GM12874 (cell line): ENCODE measurements around the gene IGFBPL1.

Experiments used
- TF ChIP-seq, protein P1 (sequence below): IDR thresholded peaks from 2 replicates; pipeline ENCODE4 v1.5.1; 2011; ENCODE audit warnings: low read depth, mild to moderate bottlenecking, control low read depth, low read length, moderate library complexity; ENCODE audit not compliant: insufficient read depth

Gene IGFBPL1

DNA sequence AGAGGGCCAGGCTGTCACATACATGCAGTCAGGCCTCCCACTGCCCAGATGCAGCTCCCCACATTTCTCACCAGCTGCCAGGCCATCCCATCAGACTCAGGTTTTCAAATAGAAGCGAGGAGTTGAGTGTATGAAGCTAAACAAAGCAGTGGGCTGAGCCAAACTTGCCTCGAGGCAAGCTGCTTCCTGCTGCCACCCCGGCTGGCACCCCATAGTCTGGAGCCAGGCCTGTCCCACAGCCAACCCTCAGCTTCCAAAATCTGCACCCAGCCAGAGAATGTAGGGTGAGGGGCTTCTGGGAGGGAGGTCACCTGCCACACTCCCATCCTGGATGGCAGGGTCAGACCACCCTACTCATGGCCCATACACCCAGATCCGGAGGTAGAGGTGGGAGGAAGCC, 54.1 kb downstream of the IGFBPL1 start:
- TF ChIP-seq, protein P1, sequence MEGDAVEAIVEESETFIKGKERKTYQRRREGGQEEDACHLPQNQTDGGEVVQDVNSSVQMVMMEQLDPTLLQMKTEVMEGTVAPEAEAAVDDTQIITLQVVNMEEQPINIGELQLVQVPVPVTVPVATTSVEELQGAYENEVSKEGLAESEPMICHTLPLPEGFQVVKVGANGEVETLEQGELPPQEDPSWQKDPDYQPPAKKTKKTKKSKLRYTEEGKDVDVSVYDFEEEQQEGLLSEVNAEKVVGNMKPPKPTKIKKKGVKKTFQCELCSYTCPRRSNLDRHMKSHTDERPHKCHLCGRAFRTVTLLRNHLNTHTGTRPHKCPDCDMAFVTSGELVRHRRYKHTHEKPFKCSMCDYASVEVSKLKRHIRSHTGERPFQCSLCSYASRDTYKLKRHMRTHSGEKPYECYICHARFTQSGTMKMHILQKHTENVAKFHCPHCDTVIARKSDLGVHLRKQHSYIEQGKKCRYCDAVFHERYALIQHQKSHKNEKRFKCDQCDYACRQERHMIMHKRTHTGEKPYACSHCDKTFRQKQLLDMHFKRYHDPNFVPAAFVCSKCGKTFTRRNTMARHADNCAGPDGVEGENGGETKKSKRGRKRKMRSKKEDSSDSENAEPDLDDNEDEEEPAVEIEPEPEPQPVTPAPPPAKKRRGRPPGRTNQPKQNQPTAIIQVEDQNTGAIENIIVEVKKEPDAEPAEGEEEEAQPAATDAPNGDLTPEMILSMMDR = no peak

DNA sequence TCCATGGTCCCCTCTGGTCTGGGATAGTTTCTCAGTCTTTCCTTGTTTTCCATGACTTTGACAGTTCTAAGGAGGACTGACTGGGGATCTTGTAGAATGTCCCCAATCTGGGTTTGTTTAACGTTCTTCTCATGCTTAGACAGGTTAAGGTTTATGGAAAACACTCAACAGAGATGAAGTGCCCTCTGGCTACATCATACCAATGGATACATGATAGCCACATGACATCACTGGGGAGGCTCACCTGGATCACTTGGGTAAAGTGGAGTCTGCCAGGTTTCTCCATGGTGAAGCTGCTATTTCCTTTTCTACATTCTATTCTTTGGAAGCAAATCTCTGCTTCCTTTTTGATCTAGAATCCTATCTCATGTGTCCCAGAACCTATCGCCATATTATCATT, 55.5 kb downstream of the IGFBPL1 start:
- TF ChIP-seq, protein P1 = no peak

DNA sequence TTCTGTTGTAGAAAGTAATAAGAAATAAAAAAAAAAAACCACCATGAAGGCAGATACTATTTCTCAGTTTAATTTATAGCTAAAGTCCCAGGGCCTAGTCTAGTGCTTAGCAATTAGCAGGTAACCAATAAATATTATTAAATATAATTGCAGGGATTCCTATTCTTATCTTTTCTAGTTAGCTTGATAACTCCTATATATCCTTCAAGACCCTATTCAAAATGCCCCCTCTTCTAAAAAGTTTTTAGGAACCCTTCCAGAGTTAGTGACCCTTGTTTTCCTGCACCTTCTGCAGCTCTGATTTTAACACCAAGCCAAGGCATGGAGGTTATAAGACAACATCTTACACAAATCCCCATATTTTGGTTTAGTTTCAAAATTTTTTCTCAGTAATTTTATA, 56.4 kb downstream of the IGFBPL1 start:
- TF ChIP-seq, protein P1 = no peak

DNA sequence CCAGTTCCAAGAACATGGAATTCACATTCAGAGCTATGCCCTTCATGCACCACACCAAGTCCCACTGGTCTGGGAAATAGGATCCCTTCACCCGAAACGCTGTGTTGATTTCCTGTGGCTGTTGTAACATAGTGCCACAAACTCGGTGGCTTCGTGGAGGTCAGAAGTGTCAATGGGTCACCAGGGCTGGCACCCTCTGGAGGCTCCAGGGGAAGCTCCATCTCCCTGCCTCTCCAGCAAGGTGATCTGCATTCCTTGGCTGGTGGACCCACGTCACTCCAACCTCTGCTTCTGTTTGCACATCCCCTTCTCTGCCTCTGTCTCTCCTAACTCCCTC, 60.7 kb downstream of the IGFBPL1 start:
- TF ChIP-seq, protein P1 = no peak

DNA sequence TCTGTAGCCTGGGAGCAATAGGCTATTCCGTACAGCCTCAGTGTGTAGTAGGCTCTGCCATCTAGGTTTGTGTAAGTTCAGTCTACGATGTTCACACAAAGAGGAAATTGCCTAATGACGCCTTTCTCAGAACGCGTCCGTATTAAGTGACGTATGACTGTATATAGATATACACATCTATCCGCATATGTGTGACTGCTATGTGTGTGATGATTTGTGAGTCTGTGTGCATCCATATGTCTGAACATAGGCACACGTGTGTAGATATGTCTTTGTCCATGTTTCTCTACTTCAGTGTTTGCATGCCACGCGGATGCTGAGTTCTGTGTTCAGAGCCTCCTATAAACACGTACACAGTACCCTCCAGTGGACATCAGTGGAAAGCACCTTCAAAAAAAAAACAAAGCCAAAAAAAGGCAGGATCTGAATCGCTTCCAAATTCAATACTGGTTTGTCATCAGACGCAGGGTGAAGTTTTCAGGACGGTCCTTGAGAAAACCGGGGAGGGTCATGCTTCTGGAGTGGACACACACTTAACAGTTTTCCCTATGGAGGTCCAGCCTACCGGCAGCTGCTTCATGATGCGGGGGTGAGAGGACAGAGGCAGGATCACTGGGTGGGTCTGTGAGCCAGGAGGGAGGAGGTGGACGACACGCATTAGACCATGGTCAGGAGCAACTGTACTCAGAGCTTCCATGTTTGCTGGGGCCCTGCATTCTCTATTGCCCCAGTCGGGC, 61.2 kb downstream of the IGFBPL1 start:
- TF ChIP-seq, protein P1 = peak; percentile 51

DNA sequence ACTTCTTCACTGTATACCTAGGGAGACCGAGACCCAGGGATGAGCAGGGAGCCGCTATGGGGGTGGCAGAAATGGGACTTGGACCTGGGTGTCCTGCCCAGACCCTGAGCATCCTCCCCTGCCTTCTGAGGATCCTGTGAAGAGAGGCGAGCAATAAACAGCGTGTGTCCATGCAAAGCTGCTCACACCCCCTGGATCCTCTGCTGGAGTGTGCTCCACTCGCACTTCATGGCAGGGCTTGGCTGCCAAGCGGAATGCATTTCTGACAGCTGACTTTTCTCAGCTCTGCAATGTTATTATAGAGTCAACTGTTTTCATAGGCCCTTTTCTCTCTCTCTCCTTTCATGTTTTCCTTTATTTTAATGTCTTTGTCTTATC, 62.8 kb downstream of the IGFBPL1 start:
- TF ChIP-seq, protein P1 = no peak

DNA sequence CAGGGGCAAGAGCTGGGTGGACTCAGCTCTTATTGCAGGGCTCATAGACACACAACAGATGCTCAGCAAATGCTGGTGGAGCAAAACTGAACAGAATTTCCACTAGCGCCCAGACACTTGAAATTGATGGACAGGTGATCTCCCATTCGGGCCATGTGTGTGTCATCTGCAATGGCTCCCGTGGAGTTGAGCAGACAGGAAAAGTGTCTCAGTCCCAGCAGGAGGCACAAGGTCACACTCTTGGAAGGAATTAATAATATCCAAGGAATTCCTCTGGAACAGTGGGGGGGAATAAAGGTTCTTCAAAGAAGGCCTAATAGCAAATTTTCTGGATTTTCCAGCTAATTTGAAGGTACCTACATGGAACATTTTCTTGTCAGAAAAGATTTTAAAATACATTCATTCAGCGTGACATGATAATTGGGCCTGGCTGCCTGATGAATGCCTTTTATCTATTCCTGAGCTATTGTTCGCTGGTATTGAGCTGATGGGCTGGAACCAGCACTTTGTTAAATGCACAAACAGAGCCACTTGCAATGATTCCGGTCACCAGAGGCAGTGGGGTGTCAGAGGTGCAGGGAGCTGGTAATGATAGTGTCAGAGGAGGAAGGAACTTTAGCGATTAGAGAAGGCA, 63.3 kb downstream of the IGFBPL1 start:
- TF ChIP-seq, protein P1 = no peak
